ENCODE measurements around the gene EHBP1.
A peak's percentile ranks its signal among the peaks of the same experiment; 100 is the strongest.

The EHBP1 gene

GRCh38 chr2:62884086-62884485 lies 178.6 kb downstream of the EHBP1 start:
- Mint-ChIP-seq H3K9me3 (peaks cover 0 to 17% of the 10 kb centered on the region in 2 donors), H3K27me3 (no peaks in the 10 kb centered on the region)
- no peak for ATAC-seq

GRCh38 chr2:62884514-62884913 lies 179.0 kb downstream of the EHBP1 start:
- DNase-seq (no peak), ATAC-seq (no peak)
- H3K4me3 Mint-ChIP-seq = no peak overlapping the region
- peaks cover 0 to 12% of the 10 kb centered on the region in 2 donors for H3K9me3 Mint-ChIP-seq
- H3K4me1 Mint-ChIP-seq = no peaks in the 10 kb centered on the region
- H3K27me3 Mint-ChIP-seq = no peaks in the 10 kb centered on the region
- H3K27ac Mint-ChIP-seq = peak overlapping the region in 1 of 2 donors; percentile 48

More at GRCh38 chr2:62884086-62884485, 178.6 kb downstream of the EHBP1 start:
- Mint-ChIP-seq H3K4me1 (no peaks in the 10 kb centered on the region), H3K27ac (peak overlapping the region in 1 of 2 donors; percentile 48), H3K4me3 (no peak overlapping the region)
- DNase-seq = no peak

GRCh38 chr2:62894966-62895631 lies 189.6 kb downstream of the EHBP1 start:
- no peaks in the 10 kb centered on the region for H3K4me1 Mint-ChIP-seq
- no peak for ATAC-seq
- no peak overlapping the region for H3K27ac Mint-ChIP-seq
- no peaks in the 10 kb centered on the region for H3K27me3 Mint-ChIP-seq
- no peak for DNase-seq
- H3K4me3 Mint-ChIP-seq = no peak overlapping the region
- no peaks in the 10 kb centered on the region for H3K9me3 Mint-ChIP-seq

GRCh38 chr2:62895632-62896009 lies 190.1 kb downstream of the EHBP1 start:
- Mint-ChIP-seq H3K4me1 (no peaks in the 10 kb centered on the region), H3K27me3 (no peaks in the 10 kb centered on the region), H3K4me3 (no peak overlapping the region), H3K9me3 (no peaks in the 10 kb centered on the region), H3K27ac (no peak overlapping the region)
- DNase-seq (no peak), ATAC-seq (no peak)

- H3K4me1 Mint-ChIP-seq = no peaks in the 10 kb centered on the region
- DNase-seq (no peak), ATAC-seq (no peak)
- no peak overlapping the region for H3K27ac Mint-ChIP-seq
- no peak overlapping the region for H3K4me3 Mint-ChIP-seq
- no peaks in the 10 kb centered on the region for H3K9me3 Mint-ChIP-seq
- no peaks in the 10 kb centered on the region for H3K27me3 Mint-ChIP-seq
Observed at GRCh38 chr2:62897187-62897827, 191.8 kb downstream of the EHBP1 start.

DNA sequence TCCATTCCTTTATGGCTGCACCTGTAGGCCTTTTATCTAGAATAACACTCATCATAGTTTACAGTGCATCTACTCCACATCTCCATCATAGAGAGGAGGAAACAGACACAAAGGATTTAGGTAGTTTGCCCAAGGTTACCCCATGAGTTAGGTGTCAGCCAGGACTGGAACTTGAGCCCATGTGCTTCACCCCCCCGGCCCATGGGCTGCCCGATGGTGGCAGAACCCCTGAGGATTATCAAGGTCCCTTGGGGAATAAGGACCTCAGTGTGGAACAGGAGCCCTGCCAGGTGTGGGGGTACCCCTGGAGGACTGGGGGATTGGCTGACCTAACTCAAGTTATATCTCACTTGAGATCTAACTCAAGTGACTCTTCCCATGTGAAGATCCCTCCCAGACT lies 198.8 kb downstream of the EHBP1 start:
- no peak overlapping the region for H3K4me3 Mint-ChIP-seq
- no peak for DNase-seq
- peaks cover 0 to 8% of the 10 kb centered on the region in 2 donors for H3K9me3 Mint-ChIP-seq
- no peak for ATAC-seq
- no peaks in the 10 kb centered on the region for H3K27me3 Mint-ChIP-seq
- H3K4me1 Mint-ChIP-seq = peaks cover 7% of the 10 kb centered on the region
- peak overlapping the region in 1 of 2 donors; percentile 12 for H3K27ac Mint-ChIP-seq

- Mint-ChIP-seq H3K4me3 (no peak overlapping the region), H3K4me1 (peaks cover 7% of the 10 kb centered on the region), H3K27me3 (no peaks in the 10 kb centered on the region), H3K9me3 (peaks cover 0 to 8% of the 10 kb centered on the region in 2 donors), H3K27ac (no peak overlapping the region)
- no peak for ATAC-seq
- DNase-seq = no peak
Observed at GRCh38 chr2:62908145-62908544, 202.6 kb downstream of the EHBP1 start.

- H3K4me3 Mint-ChIP-seq = no peak overlapping the region
- H3K4me1 Mint-ChIP-seq = peaks cover 4% of the 10 kb centered on the region
- ATAC-seq (no peak), DNase-seq (no peak)
- no peak overlapping the region for H3K27ac Mint-ChIP-seq
- no peaks in the 10 kb centered on the region for H3K27me3 Mint-ChIP-seq
- peaks cover 0 to 4% of the 10 kb centered on the region in 2 donors for H3K9me3 Mint-ChIP-seq
Observed at GRCh38 chr2:62913311-62913710, 207.8 kb downstream of the EHBP1 start.

DNA sequence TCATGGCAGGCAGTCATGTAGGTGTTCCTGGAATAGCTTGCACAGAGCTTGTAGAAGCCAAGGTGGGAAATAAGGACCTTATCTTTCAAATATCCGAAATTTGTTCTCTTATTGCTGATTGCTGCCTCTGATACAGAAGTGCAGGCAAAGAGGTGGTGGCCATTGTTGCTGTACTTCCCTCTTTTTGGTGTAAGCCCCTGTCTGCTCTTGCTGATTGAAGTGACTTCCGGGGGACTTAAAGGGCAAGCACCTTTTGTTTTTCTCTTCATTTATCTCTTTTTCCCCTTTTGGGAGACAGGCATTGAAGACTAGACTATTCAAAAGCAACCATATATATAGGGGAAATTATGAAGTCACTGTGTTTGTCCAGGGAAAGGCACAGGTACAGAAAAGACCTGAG lies 213.5 kb downstream of the EHBP1 start:
- H3K27me3 Mint-ChIP-seq = no peaks in the 10 kb centered on the region
- DNase-seq (no peak), ATAC-seq (no peak)
- no peak overlapping the region for H3K27ac Mint-ChIP-seq
- H3K4me1 Mint-ChIP-seq = no peaks in the 10 kb centered on the region
- H3K9me3 Mint-ChIP-seq = peaks cover 19 to 34% of the 10 kb centered on the region in 2 donors
- no peak overlapping the region for H3K4me3 Mint-ChIP-seq

GRCh38 chr2:62920070-62920469 lies 214.6 kb downstream of the EHBP1 start:
- no peak overlapping the region for H3K4me3 Mint-ChIP-seq
- peaks cover 24 to 44% of the 10 kb centered on the region in 2 donors for H3K9me3 Mint-ChIP-seq
- DNase-seq (no peak), ATAC-seq (no peak)
- H3K27ac Mint-ChIP-seq = no peak overlapping the region
- no peaks in the 10 kb centered on the region for H3K4me1 Mint-ChIP-seq
- H3K27me3 Mint-ChIP-seq = no peaks in the 10 kb centered on the region

- no peaks in the 10 kb centered on the region for H3K27me3 Mint-ChIP-seq
- no peak for ATAC-seq
- H3K9me3 Mint-ChIP-seq = peaks cover 20 to 51% of the 10 kb centered on the region in 2 donors
- H3K27ac Mint-ChIP-seq = no peak overlapping the region
- no peak overlapping the region for H3K4me3 Mint-ChIP-seq
- DNase-seq = no peak
- no peaks in the 10 kb centered on the region for H3K4me1 Mint-ChIP-seq
Observed at GRCh38 chr2:62923242-62923641, 217.7 kb downstream of the EHBP1 start.

- H3K9me3 Mint-ChIP-seq = peaks cover 20 to 55% of the 10 kb centered on the region in 2 donors
- H3K4me3 Mint-ChIP-seq = no peak overlapping the region
- DNase-seq = no peak
- ATAC-seq = no peak
- H3K27ac Mint-ChIP-seq = peak overlapping the region in 1 of 2 donors; percentile 69
- H3K27me3 Mint-ChIP-seq = no peaks in the 10 kb centered on the region
- no peaks in the 10 kb centered on the region for H3K4me1 Mint-ChIP-seq
Observed at GRCh38 chr2:62923881-62924280, 218.4 kb downstream of the EHBP1 start.

- H3K27ac Mint-ChIP-seq = no peak overlapping the region
- no peak overlapping the region for H3K4me3 Mint-ChIP-seq
- H3K9me3 Mint-ChIP-seq = peaks cover 7 to 31% of the 10 kb centered on the region in 2 donors
- DNase-seq = no peak
- H3K4me1 Mint-ChIP-seq = no peaks in the 10 kb centered on the region
- ATAC-seq = no peak
- H3K27me3 Mint-ChIP-seq = no peaks in the 10 kb centered on the region
Observed at GRCh38 chr2:62928015-62928414, 222.5 kb downstream of the EHBP1 start.

GRCh38 chr2:62931536-62931935 lies 226.0 kb downstream of the EHBP1 start:
- H3K27me3 Mint-ChIP-seq = no peaks in the 10 kb centered on the region
- H3K27ac Mint-ChIP-seq = no peak overlapping the region
- DNase-seq (no peak), ATAC-seq (no peak)
- no peak overlapping the region for H3K4me3 Mint-ChIP-seq
- H3K9me3 Mint-ChIP-seq = peaks cover 0 to 10% of the 10 kb centered on the region in 2 donors
- H3K4me1 Mint-ChIP-seq = no peaks in the 10 kb centered on the region

GRCh38 chr2:62933398-62933917 lies 227.9 kb downstream of the EHBP1 start:
- ATAC-seq = no peak
- Mint-ChIP-seq H3K27ac (no peak overlapping the region), H3K27me3 (no peaks in the 10 kb centered on the region)

DNA sequence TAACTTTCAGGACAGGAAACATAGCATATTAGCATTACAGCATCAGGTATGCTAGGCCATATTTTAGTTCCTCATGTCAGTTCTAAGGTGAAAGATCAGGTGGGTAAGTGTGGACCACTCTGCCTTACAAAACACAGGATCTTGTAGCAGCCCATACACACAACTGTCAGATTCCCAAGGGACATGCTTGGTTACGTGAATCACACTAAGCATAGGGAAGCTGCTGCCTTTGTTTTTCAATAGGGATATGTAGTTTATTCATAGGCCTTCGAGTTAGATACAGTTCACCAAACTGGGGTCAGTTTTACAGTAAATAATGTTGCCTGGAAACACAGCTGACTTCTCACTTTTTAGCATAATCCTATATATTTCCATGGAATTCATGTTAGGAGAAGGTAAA lies 229.0 kb downstream of the EHBP1 start:
- H3K4me3 Mint-ChIP-seq = no peak overlapping the region
- no peak overlapping the region for H3K27ac Mint-ChIP-seq
- DNase-seq (no peak), ATAC-seq (no peak)
- no peaks in the 10 kb centered on the region for H3K27me3 Mint-ChIP-seq
- H3K4me1 Mint-ChIP-seq = no peaks in the 10 kb centered on the region
- H3K9me3 Mint-ChIP-seq = no peaks in the 10 kb centered on the region

More at GRCh38 chr2:62933398-62933917, 227.9 kb downstream of the EHBP1 start:
- Mint-ChIP-seq H3K9me3 (peaks cover 0 to 2% of the 10 kb centered on the region in 2 donors), H3K4me1 (no peaks in the 10 kb centered on the region), H3K4me3 (no peak overlapping the region)
- no peak for DNase-seq

Data from stimulated activated naive CD8-positive, alpha-beta T cell treated with anti-CD3 and anti-CD28 coated beads, Interleukin-15, amount 100 ng/mL, for 72 hours (primary cell).